RPMI8226 (cell line): ENCODE results near the gene IFNE.
A peak's percentile ranks its signal among the peaks of the same experiment; 100 is the strongest.
"Not testable (repeated sequence)": the region's sequence is repeated elsewhere in the genome, so short reads cannot be mapped to it uniquely, and the experiment has no call there.

Source experiments
- DNase-seq: peaks from one replicate; pipeline ENCODE4 v3.0.0-alpha.2; 2015

IFNE gene

GRCh38 chr9:21491756-21492155, 9.6 kb upstream of the IFNE start:
- no peak for DNase-seq

DNA sequence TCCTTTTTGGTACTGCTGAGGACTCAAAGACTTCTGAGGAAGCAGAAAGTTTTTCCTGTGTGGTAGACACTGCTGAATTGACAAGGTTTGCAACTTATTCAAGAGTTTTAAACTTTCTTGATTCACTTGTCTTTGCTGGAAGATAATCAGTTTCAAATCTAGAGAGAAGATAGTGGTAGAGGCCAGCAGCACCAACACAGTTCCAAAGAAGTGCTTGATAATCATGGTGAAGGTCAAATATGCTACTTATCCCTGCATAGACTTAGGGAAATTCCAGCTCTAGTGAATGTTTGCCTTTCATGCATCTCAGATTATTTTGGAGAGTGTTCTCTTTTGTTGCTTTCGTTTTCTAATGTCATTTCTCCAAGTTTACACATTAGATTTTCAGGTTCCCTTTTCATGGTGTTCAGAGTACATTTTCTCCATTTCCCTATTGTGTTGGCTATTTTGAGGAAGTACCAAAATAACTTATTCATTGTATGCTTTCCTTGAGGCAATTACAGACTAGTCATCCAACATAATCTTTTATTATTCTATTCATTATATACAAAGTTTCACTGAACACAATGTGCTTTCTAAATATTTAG, 550 bp downstream of the IFNE start:
- DNase-seq, result peak; percentile 51

- DNase-seq, result peak; percentile 11
Observed at GRCh38 chr9:21479152-21479702, 2.9 kb downstream of the IFNE start.

GRCh38 chr9:21477466-21477865, 4.6 kb downstream of the IFNE start:
- DNase-seq, result no peak

DNA sequence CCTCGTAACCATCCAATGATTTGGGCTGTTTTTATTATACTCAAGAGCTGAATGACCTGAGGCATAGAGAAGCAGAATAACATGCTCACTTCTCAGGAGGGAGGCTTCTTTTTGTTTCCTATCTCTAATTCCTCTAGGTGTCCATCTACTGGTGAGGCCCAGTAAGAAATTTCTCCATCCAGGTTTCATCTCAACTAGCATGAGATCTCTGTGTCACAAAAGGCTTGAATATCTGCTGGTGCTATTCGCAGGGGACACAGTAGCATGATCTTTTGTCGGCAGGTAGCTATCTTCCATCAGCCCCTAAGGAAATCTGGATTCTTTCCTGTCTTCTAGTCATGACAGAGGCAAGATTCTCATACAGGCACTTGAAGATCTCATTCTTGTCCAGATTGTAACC, 8.9 kb downstream of the IFNE start:
- no peak for DNase-seq

DNA sequence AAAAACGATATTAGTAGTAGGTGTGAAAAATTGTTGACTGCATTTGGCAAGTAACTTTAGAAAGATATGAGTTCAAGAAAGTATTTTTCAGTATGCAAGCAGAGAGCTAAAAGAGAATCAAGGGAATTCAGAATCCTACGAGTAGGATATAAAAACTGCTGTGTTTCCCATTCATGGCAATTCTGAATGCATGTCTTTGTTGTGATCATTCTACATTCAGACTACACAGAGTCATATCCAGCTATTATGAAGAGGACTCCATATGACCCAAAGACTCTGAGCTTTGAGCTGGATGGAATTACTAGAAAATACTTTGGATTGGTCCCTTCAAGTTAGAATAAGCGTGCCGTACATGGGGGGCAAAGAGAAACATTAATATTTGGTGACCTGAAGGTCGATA, 12.0 kb downstream of the IFNE start:
- DNase-seq, result no peak

- peak; percentile 68 for DNase-seq
Observed at GRCh38 chr9:21465859-21466518, 16.1 kb downstream of the IFNE start.

DNA sequence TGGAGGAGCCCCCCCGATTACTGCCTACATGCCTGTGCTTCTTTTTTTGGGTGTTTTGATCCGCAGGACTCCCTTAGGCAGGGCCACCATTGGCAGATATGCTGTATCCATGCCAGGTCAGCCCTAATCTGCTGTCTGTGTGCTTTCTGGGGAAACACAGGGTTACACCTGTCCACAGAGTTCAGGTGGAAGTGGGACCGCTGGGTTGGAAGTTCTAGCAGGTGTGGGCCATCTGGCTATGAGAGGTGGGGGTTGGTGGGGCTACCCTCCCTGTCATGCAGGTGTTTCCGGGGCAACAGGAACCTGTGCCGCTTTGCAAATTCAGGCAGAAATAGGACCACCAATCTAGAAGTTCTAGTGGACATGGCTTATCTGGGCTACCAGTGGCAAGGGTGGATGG, 17.0 kb downstream of the IFNE start:
- DNase-seq, result peak; percentile 92

- DNase-seq, result no peak
Observed at GRCh38 chr9:21461377-21461776, 20.7 kb downstream of the IFNE start.

DNA sequence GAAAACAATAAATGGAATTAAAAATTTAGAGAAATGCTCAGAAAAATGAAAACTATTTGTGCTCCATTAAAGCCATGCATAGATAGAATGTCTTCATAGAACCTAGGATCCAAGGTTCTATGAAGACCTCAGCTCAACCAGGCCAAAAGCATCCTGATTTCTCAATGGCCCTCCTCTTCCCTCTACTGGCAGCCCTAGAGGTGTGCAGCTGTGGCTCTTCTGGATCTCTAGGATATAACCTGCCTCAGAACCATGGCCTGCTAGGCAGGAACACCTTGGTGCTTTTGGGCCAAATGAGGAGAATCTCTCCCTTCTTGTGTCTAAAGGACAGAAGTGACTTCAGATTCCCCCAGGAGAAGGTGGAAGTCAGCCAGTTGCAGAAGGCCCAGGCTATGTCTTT, 26.8 kb downstream of the IFNE start:
- DNase-seq, result peak; percentile 60

DNA sequence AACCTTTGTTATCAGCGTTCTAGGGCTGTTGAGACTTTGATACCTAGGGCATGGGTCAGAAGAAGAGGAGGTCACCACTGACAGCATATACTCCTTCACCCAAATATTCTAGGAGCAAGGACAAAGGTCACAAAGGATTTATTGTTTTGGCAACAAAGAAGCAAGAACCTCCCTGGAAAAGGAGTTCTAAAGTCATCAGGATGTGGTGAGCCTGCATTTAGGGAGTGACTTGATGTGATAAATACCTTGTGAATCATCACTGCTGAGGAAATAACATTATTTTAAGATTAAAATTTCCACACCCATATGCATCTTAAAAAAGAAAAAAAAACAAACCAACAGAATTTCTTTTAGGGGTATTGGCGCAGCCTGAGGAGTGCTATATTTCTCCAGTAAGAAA, 28.0 kb downstream of the IFNE start:
- no peak for DNase-seq

DNA sequence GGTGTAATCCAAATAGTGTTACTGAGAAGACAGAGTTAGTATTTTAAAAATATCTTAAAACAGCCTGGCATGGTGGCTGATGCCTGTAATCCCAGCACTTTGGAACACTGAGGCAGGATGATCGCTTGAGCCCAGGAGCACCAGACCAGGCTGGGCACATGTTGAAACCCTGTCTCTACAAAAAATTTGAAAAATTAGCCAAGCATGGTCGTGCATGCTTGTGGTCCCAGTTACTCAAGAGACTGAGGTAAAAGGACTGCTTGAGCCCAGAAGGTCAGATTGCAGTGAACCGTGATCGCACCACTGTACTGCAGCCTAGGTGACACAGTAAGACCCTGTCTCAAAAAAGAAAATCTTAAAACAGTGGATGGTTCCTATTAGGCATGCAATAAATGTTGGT, 29.4 kb downstream of the IFNE start:
- DNase-seq, result no peak

DNA sequence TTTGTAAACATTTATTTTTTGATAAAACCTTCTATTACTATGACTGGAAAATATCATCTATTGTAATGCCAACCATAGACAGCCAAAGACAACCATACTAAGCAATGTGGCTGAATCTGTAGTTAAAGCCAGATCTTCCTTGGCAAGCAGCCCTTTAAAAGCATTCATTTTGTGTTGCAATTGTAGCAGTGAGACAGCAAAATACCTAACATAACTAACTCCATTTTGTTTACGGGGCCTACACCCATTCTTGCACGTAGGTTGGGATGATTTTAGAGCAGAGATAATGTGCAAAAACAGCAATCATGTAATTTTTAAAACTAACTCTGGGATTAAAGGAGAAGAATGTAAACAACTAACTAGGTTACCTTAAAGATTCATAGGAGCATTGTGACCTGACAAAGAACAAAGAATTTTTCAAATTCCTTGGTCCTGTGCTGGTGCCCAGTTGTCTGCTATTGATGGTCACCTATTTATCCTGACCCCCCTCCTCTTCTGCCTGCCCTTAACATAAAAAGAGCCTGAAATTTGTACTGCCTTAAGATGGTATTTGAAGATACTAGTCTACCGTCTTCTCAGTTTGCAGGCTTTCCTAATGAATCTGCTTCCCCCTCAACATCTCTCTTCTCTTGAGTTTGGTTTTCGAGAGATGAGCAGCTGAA, 31.2 kb downstream of the IFNE start:
- DNase-seq, result no peak

GRCh38 chr9:21449312-21449711, 32.8 kb downstream of the IFNE start:
- not testable (repeated sequence) for DNase-seq

- DNase-seq, result peak; percentile 88
Observed at GRCh38 chr9:21443849-21444625, 38.1 kb downstream of the IFNE start.

- no peak for DNase-seq
Observed at GRCh38 chr9:21440139-21440538, 42.0 kb downstream of the IFNE start, which contains the start of gene IFNA1. Gene IFNA1 (plus strand): TSS chr9:21440439. CDS start chr9:21440508, 69 bp downstream.

DNA sequence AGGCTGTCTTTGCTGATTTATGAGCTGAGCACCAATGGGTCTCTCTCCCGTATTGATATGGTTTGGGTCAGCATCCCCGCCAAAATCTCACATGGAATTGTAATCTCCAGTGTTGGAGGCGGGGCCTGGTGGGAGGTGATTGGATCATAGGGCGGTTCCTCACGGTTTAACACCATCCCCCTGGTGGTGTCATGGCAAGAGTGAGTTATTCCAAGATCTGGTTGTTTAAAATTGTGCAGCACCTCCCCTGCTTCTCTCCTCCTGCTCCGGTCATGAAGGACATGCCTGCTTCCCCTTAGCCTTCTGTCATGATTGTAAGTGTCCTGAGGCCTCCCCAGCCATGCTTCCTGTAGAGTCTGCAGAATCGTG, 47.1 kb downstream of the IFNE start:
- not testable (repeated sequence) for DNase-seq

GRCh38 chr9:21434202-21435014, 47.7 kb downstream of the IFNE start:
- peak; percentile 80 for DNase-seq

DNA sequence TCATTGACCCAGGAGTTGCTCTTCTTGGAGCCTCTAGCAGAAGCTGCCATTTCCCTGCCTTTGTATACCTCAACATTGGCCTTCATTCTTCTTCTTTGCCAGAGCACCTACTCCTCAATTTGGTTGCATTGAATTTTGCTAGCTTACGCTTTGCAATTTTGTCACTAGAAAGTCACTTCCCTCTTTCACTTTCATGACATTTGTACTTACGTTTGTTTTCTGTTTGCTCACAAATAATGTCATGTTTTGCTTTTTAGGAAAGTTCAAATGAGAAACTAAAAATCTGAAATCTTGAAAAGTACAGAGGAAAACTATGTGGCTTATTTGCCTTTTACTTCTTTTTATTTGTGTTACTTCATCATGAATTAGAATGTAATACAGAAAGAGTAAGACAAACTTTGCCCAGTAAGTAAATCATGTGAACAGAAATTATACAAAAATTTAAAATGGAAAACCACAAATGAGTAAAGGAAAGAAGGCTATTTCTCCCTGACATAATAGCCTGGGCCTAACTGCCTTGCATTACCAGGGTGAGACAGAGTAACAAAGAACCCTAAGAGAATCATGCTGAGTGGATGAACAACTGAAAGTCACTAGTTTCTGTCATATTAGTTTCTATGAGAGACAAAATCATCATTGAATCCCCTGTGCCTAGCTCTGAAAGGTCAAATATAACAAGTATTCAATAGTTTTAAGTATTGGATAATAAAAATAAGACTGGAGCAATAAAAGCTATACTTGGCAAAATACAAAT, 49.3 kb downstream of the IFNE start:
- peak; percentile 40 for DNase-seq
